Kidney glomerular epithelial cell (primary cell): ENCODE results near the gene ORC6.

Experiments used
- DNase-seq: peaks from one replicate; lab custom pipeline; 2025; lab: John Stamatoyannopoulos, UW

ORC6 gene

GRCh38 chr16:46731691-46732555 lies 42.5 kb downstream of the ORC6 start:
- no peak for DNase-seq

- DNase-seq: no peak
Measured at GRCh38 chr16:46732561-46732960, 43.1 kb downstream of the ORC6 start.

GRCh38 chr16:46733319-46733830 lies 43.9 kb downstream of the ORC6 start:
- DNase-seq: no peak

- DNase-seq: no peak
Measured at GRCh38 chr16:46736695-46737094, 47.2 kb downstream of the ORC6 start.

- no peak for DNase-seq
Measured at GRCh38 chr16:46737621-46738214, 48.3 kb downstream of the ORC6 start.

DNA sequence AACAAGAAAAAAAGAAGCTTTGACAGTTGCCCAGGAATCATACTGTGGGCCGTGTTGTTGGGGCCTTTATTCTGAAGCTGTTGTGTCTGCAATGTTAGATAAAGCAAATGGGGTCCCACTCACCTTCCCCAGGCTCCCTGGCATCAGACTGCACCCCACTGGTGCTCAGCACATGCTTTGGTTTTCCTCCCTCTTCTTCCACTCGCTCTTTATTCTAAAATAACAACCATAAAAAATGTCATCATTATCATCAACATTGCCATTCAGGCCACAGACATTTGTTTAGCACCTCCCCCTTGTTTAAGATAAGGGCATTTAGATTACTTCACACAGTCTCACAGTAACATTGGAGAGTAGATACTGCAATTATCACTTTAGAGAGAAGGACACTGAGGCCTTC lies 50.5 kb downstream of the ORC6 start:
- DNase-seq: no peak

DNA sequence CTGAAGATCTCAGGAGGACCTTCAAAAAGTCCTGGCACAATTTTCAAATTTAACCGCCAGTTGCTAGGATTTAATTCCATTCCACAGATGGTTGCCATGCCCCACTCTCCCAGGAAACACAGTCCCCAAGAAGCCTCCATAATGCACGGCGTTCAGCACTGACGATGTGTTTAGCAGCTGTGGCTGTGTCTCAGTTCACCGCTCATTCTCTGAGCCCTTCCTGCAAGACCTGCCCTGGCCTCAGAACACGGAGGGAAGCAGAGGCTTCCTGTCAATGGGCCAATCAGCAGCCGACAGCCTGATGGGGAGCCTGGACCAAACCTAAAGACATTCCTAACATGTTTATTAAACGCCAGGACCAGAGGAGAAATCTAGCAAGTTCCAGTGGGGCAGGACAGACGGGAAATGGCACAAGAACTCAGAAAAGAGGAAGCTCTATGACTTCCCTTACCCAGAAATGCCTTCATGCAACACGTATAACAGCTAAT lies 53.8 kb downstream of the ORC6 start:
- no peak for DNase-seq

DNA sequence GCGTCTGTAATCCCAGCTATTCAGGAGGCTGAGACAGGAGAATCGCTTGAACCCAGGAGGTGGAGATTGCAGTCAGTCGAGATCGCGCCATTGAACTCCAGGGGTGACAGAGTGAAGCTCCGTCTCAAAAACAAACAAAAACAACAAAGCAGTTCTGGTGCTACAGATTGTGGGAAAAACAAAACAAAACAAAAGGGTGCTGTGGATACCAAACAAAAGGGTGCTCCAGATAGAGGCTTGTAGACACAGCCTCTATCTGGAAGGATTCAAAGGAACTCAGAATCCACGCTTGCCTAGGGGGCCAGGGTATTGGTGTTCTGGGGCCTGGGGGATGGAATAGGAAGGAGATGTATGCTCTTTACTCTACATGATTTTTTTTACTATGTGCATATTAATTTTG lies 56.2 kb downstream of the ORC6 start:
- no peak for DNase-seq

GRCh38 chr16:46746821-46747776 lies 57.6 kb downstream of the ORC6 start:
- DNase-seq: no peak
